Suppressor macrophage treated with lipopolysaccharide for 1 hour (primary cell): ENCODE data around the gene ZNF391.
"Not testable (repeated sequence)": the region's sequence is repeated elsewhere in the genome, so short reads cannot be mapped to it uniquely, and the experiment has no call there.

Source experiments
- DNase-seq, 3 donors: peaks; one replicate each; pipeline ENCODE4 v3.0.0-alpha.2; 2020 to 2022

Gene ZNF391

GRCh38 chr6:27388293-27389197, at the start of gene ZNF391:
Gene ZNF391, plus strand, starts transcription at chr6:27388759. Its CDS starts 11,612 bp downstream, at chr6:27400371.
- DNase-seq: peak; percentile 66 to 76 (median 71)

- no peak for DNase-seq
Measured at GRCh38 chr6:27352850-27353249, 35.7 kb upstream of the ZNF391 start.

GRCh38 chr6:27358786-27359185, 29.8 kb upstream of the ZNF391 start:
- no peak for DNase-seq

- DNase-seq: no peak
Measured at GRCh38 chr6:27359231-27359630, 29.3 kb upstream of the ZNF391 start.

DNA sequence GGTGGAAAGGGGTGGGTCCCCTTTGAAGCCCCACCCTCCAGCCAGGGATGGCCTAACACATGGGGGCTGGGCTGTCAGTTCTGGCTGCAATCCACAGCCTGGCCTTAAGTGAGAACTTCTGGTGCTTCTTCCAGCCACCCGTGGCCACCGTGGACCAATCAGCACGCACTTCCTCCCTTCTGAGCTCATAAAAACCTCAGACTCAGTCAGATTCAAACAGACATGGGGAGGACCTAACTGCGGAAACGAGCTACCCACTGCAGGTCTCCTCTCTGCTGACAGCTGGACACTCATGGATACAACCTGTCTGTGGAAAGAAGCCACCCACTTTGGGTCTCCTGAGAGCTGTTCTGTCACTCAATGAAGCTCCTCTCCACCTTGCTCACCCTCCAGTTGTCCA, 20.4 kb upstream of the ZNF391 start:
- no peak for DNase-seq

DNA sequence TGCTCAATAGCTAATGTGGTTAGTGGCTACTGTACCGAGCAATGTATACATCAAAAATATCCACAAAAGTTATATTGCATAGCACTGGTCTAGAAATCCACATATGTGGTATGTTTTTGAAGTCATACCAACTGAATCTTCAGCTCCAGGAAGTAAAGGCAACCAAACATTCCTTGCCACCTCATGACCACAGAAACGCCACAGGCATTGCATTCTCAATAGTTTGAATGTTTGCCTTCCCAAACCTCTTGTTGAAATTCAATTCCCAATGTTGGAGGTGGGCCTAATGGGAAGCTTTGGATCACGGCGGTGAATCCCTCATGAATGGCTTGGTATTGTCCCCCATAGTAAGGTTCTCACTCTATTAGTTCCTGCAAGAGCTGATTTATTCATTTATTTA, 18.2 kb upstream of the ZNF391 start:
- DNase-seq: no peak

GRCh38 chr6:27374824-27375612, 13.5 kb upstream of the ZNF391 start:
- DNase-seq: peak; percentile 28 to 38 (median 28)

DNA sequence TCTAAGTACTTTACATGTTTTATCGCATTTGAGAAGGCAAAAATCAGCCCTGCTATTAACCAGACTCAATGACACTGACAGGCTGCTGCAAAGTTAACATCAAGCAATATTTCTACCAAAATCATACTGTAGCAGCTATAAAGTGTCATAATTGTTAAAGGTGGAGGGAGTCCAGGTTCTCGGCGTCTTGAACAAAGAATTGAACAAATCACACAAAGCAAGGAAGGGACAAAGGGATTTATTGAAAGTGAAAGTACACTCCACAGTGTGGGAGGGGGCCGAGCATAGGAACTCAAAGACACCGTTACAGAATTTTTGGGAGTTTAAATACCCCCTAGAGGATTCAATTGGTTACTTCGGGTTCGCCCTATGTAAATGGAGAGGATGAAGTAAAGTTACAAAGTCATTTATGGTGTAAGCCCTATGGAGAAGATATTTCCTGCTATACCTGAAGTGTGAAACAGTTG, 12.9 kb upstream of the ZNF391 start:
- DNase-seq: peak in 1 of 3 donors; percentile 2

DNA sequence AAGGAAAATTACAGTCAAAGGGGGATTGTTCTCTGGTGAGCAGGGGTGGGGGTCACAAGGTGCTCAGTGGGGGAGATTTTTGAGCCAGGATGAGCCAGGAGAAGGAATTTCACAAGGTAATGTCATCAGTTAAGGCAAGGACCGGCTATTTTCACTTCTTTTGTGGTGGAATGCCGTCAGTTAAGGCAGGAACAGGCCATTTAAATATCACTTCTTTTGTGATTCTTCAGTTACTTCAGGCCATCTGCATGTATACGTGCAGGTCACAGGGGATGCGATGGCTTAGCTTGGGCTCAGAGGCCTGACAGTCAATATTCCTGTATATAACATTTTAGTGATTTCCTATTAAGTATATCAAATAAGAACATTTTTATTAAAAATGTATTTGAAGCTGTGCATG, 10.2 kb upstream of the ZNF391 start:
- DNase-seq: not testable (repeated sequence)

- DNase-seq: not testable (repeated sequence)
Measured at GRCh38 chr6:27381001-27381400, 7.6 kb upstream of the ZNF391 start.

DNA sequence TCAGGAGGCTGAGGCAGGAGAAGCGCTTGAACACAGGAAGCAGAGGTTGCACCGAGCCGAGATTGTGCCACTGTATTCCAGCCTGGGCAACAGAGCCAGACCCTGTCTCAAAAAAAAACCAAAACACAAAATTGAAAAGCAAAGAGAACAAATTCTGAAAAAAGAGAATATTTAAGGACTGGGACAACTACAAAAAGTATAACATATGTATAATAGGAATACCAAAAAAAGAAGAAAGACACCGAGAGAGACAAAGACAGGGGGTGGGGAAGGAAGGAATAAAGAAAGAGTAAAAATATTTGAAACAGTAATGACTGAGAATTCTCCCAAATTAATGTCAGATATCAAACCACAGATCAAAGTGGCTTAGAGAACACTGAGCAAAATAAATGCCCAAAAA, 5.5 kb upstream of the ZNF391 start:
- DNase-seq: no peak

GRCh38 chr6:27383481-27383880, 5.1 kb upstream of the ZNF391 start:
- no peak for DNase-seq

DNA sequence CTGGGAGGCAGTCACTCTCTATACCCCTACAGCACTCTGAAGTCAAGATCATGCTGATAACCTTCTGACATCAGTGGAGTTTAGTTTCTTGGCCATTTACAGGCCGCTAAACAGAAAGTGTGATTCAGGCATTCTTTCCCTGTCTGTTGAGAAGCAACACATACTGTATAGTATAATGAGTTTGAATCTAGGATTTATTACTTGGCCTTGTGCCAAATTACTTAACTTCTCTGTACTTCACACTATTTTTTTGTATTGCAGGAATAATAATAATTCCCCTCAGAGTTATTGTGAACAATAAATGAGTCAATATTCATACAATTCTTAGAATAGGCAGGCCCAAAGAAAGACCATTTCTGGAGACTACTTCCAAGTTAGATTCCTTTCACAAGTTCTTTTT, 4.1 kb downstream of the ZNF391 start:
- no peak for DNase-seq

DNA sequence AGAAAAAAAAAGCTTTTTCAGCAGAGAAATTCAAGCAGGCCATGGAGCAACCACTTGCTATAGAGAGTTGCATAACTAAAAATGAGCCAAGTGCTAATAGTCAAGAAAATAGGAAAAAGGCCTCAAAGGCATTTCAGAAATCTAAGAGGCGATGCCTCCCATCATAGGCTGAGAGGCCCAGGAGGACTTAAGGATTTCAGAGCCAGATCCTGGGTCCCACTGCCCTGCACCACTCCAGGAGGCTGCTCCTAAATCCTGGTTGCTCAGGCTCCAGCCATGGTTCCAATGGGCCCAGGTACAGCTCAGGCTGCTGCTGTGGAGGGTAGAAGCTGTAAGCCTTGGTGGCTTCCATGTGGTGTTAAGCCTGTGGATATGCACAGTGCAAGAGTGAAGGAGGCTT, 5.5 kb downstream of the ZNF391 start:
- DNase-seq: no peak

DNA sequence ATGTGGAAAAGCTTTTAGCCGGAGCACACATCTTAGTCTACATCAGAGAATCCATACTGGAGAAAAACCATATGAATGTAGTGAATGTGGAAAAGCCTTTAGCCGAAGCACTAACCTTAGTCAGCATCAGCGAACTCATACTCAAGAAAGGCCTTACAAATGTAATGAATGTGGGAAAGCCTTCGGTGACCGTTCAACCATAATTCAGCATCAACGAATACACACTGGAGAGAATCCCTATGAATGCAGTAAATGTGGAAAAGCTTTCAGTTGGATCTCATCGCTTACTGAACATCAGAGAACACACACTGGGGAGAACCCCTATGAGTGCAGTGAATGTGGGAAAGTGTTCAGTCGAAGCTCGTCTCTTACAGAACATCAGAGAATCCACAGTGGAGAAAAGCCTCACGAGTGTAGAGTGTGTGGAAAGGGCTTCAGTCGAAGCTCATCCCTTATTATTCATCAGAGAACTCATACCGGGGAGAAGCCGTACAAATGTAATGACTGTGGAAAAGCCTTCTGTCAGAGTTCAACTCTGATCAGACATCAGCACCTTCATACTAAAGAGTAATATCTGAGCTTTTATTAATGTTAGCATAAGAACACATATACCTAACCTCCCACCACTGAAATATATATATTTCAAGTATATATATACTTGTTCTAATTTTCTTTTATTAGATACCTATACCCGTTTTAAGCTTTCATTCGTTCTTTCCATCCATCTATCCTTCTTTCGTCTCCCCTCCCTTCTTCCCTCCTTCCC, 12.5 kb downstream of the ZNF391 start:
- no peak for DNase-seq

GRCh38 chr6:27406085-27406484, 17.5 kb downstream of the ZNF391 start:
- no peak for DNase-seq

GRCh38 chr6:27407153-27407814, 18.7 kb downstream of the ZNF391 start:
- DNase-seq: no peak

- no peak for DNase-seq
Measured at GRCh38 chr6:27414300-27414699, 25.7 kb downstream of the ZNF391 start.

GRCh38 chr6:27414996-27415395, 26.4 kb downstream of the ZNF391 start:
- no peak for DNase-seq

GRCh38 chr6:27415898-27416297, 27.3 kb downstream of the ZNF391 start:
- no peak for DNase-seq

- DNase-seq: no peak
Measured at GRCh38 chr6:27419363-27419762, 30.8 kb downstream of the ZNF391 start.

GRCh38 chr6:27422651-27423332, 34.2 kb downstream of the ZNF391 start:
- DNase-seq: no peak
